HG02885 (cell line): Measurements from ENCODE around the gene HMCN1.

Source experiments
- ATAC-seq: cut with Tn5 transposase; IDR thresholded peaks from one replicate; pipeline ENCODE4 v1.9.1; 2021; ENCODE audit warnings: mild to moderate bottlenecking; ENCODE audit not compliant: unreplicated experiment, poor library complexity

The HMCN1 gene

GRCh38 chr1:185942961-185943360, 208.8 kb downstream of the HMCN1 start:
- ATAC-seq: no peak

- no peak for ATAC-seq
Observed at GRCh38 chr1:185956881-185957280, 222.7 kb downstream of the HMCN1 start.

- ATAC-seq: no peak
Observed at GRCh38 chr1:185957441-185958363, 223.5 kb downstream of the HMCN1 start.

- ATAC-seq: no peak
Observed at GRCh38 chr1:185960422-185961321, 226.5 kb downstream of the HMCN1 start.

GRCh38 chr1:185961664-185962063, 227.5 kb downstream of the HMCN1 start:
- ATAC-seq: no peak

GRCh38 chr1:185964946-185965345, 230.8 kb downstream of the HMCN1 start:
- no peak for ATAC-seq

- no peak for ATAC-seq
Observed at GRCh38 chr1:185965870-185966269, 231.7 kb downstream of the HMCN1 start.

- no peak for ATAC-seq
Observed at GRCh38 chr1:185966471-185966870, 232.3 kb downstream of the HMCN1 start.

- no peak for ATAC-seq
Observed at GRCh38 chr1:185969028-185969427, 234.8 kb downstream of the HMCN1 start.

GRCh38 chr1:185969524-185969991, 235.4 kb downstream of the HMCN1 start:
- no peak for ATAC-seq

GRCh38 chr1:185971688-185972087, 237.5 kb downstream of the HMCN1 start:
- ATAC-seq: no peak

GRCh38 chr1:185972096-185972850, 238.1 kb downstream of the HMCN1 start:
- no peak for ATAC-seq

GRCh38 chr1:185973645-185974044, 239.5 kb downstream of the HMCN1 start:
- ATAC-seq: no peak

- ATAC-seq: no peak
Observed at GRCh38 chr1:185974367-185975170, 240.4 kb downstream of the HMCN1 start.

- ATAC-seq: no peak
Observed at GRCh38 chr1:185980891-185981290, 246.7 kb downstream of the HMCN1 start.

GRCh38 chr1:185984113-185984836, 250.1 kb downstream of the HMCN1 start:
- ATAC-seq: no peak

- ATAC-seq: no peak
Observed at GRCh38 chr1:185987611-185988321, 253.6 kb downstream of the HMCN1 start.

GRCh38 chr1:185990565-185990964, 256.4 kb downstream of the HMCN1 start:
- no peak for ATAC-seq
